GM12878 (cell line): ENCODE measurements around the gene EYA4. TPM values are rescaled to one million over a fixed set of nuclear protein-coding genes. Genes with fewer than 3 reads are reported as not detected.

ENCODE experiments used
- ATAC-seq: fragments of 200-7000 bp; cut with Tn5 transposase; 3 replicates; pipeline ENCODE4 v1.9.1; 2020; ENCODE audit warnings: mild to moderate bottlenecking, moderate library complexity
- BruUV-seq: library from RNA; stranded (reverse); fragments of 400-500 nt; replicated peaks from 2 replicates; lab custom pipeline; 2021; lab: Mats Ljungman, UMichigan
- CTCF ChIA-PET: fragments of 300-600 bp; sonication (Branson Sonifier 250); formaldehyde crosslinking; extraction: SDS; loops from one replicate; lab custom pipeline; 2021; ENCODE audit warnings: inconsistent platforms; lab: Yijun Ruan, JAX
- POLR2A ChIA-PET: fragments of 350-600 bp; formaldehyde crosslinking; extraction: SDS; loops from one replicate; lab custom pipeline; 2021; ENCODE audit warnings: inconsistent platforms; lab: Charles Lee
- RAD21 ChIA-PET: fragments of 300-600 bp; sonication (Branson Sonifier 250); formaldehyde crosslinking; loops from one replicate; lab custom pipeline; 2023; ENCODE audit warnings: antibody characterized with exemption; ENCODE audit not compliant: unreplicated experiment; lab: Charles Lee
- SMC1A ChIA-PET: fragments of 300-600 bp; sonication (Branson Sonifier 250); formaldehyde crosslinking; loops from one replicate; lab custom pipeline; 2023; ENCODE audit not compliant: unreplicated experiment, uncharacterized antibody; lab: Charles Lee
- DNase-seq: peaks from one replicate; pipeline ENCODE4 v3.0.0-alpha.2; 2011; ENCODE audit warnings: low read depth, low spot score
- FAIRE-seq: peaks from 3 replicates; lab custom pipeline; 2011; peaks lifted over from hg19 to GRCh38; lab: Jason Lieb, UNC
- H2AFZ ChIP-seq: 2 replicates; pipeline ENCODE4 v1.6.0; 2011; ENCODE audit warnings: low read depth, low read length, control low read depth; ENCODE audit not compliant: control insufficient read depth
- H3K27ac ChIP-seq: 2 replicates; pipeline ENCODE4 v1.5.1; 2011; ENCODE audit warnings: control low read depth; ENCODE audit not compliant: control insufficient read depth, insufficient read depth
- H3K27me3 ChIP-seq, 2 experiments: replicated peaks in 1 of 2; 2 replicates each; pipeline versions ENCODE4 v1.6.0 to v1.6.1; 2011; ENCODE audit warnings: low read length in 1 of 2; ENCODE audit not compliant: control insufficient read depth in 2 of 2, insufficient read depth in 2 of 2
- H3K36me3 ChIP-seq, 2 experiments: 2 replicates each; pipeline ENCODE4 v1.5.1; 2011; ENCODE audit warnings: low read length in 1 of 2; ENCODE audit not compliant: control insufficient read depth in 2 of 2, insufficient read depth in 2 of 2
- H3K4me1 ChIP-seq: 2 replicates; pipeline ENCODE4 v1.6.1; 2011; ENCODE audit warnings: mild to moderate bottlenecking, low read length, moderate library complexity, mixed read lengths; ENCODE audit not compliant: control insufficient read depth, insufficient read depth
- H3K4me2 ChIP-seq: 2 replicates; pipeline ENCODE4 v1.6.0; 2011; ENCODE audit warnings: control low read depth; ENCODE audit not compliant: control insufficient read depth, insufficient read depth
- H3K4me3 ChIP-seq: fragments of 200-600 bp; sonication (generic); 2 replicates; pipeline ENCODE4 v1.5.1; 2016
- H3K79me2 ChIP-seq: 2 replicates; pipeline ENCODE4 v1.6.0; 2011; ENCODE audit warnings: low read length; ENCODE audit not compliant: control insufficient read depth, insufficient read depth
- H3K9ac ChIP-seq: 2 replicates; pipeline ENCODE4 v1.8.0; 2011; ENCODE audit warnings: low read length, control low read depth, mixed read lengths; ENCODE audit not compliant: control insufficient read depth, insufficient read depth
- H3K9me3 ChIP-seq: replicated peaks from 3 replicates; pipeline ENCODE4 v1.5.1; 2011; ENCODE audit warnings: mild to moderate bottlenecking, low read length; ENCODE audit not compliant: control insufficient read depth, insufficient read depth
- H4K20me1 ChIP-seq: 2 replicates; pipeline ENCODE4 v1.6.0; 2011; ENCODE audit not compliant: control insufficient read depth, insufficient read depth
- CTCF ChIP-seq, 3 experiments: IDR thresholded peaks in 2 of 3; conservative IDR thresholded peaks in 1 of 3; 2 replicates each; pipeline ENCODE4 v1.5.1; 2011; ENCODE audit warnings: low read depth in 3 of 3, low read length in 3 of 3, mild to moderate bottlenecking in 3 of 3, control low read depth in 2 of 3, moderate library complexity in 2 of 3, inconsistent platforms in 1 of 3, mixed read lengths in 1 of 3; ENCODE audit not compliant: control insufficient read depth in 2 of 3, insufficient read depth in 1 of 3; ENCODE audit errors: extremely low read depth in 1 of 3
- HCFC1 ChIP-seq: fragments of 150-350 bp; IDR thresholded peaks from 2 replicates; pipeline ENCODE4 v1.6.1; 2014; ENCODE audit warnings: low read length
- IKZF1 ChIP-seq: fragments of 450-650 bp; conservative IDR thresholded peaks from 2 replicates; pipeline ENCODE4 v1.6.1; 2017; ENCODE audit warnings: antibody characterized with exemption, mild to moderate bottlenecking
- MTA3 ChIP-seq: IDR thresholded peaks from 2 replicates; pipeline ENCODE4 v1.6.1; 2012; ENCODE audit warnings: low read length, inconsistent platforms, borderline replicate concordance
- POLR2AphosphoS2 ChIP-seq: IDR thresholded peaks from 2 replicates; pipeline ENCODE4 v1.6.1; 2011; ENCODE audit warnings: low read depth, mild to moderate bottlenecking, low read length, improper control_type of control experiment, moderate library complexity
- SIN3A ChIP-seq: IDR thresholded peaks from 2 replicates; pipeline ENCODE4 v1.6.1; 2012; ENCODE audit warnings: low read depth, low read length, improper control_type of control experiment
- SMARCA5 ChIP-seq: fragments of 450-650 bp; IDR thresholded peaks from 2 replicates; pipeline ENCODE4 v1.6.1; 2017; ENCODE audit warnings: mild to moderate bottlenecking
- SP1 ChIP-seq: IDR thresholded peaks from one replicate; pipeline ENCODE4 v1.6.1; 2011; ENCODE audit warnings: low read depth, low read length
- WRNIP1 ChIP-seq: IDR thresholded peaks from 2 replicates; pipeline ENCODE4 v1.6.1; 2011; ENCODE audit warnings: low read depth, low read length, improper control_type of control experiment, borderline replicate concordance
- YBX1 ChIP-seq: fragments of 450-650 bp; IDR thresholded peaks from 2 replicates; pipeline ENCODE4 v1.6.1; 2016; ENCODE audit warnings: antibody characterized with exemption
- in situ Hi-C: fragments of 300-500 bp; cut with MboI; formaldehyde crosslinking; loops from 9 replicates; pipeline ENCODE4 v1.14.3; 2018; ENCODE audit warnings: mixed read lengths
- intact Hi-C: fragments of 100-400 bp; cut with micrococcal nuclease; formaldehyde crosslinking; loops from one replicate; pipeline ENCODE4 v1.14.2; 2022; ENCODE audit not compliant: unreplicated experiment
- polyA plus RNA-seq, 11 experiments: library from polyadenylated mRNA; depleted of rRNA in 4 of 11; unstranded in 6 of 11; stranded (reverse) in 5 of 11; fragments of >200 nt; fragmentation: Nextera tagmentation in 4 of 11; fragmentation: Illumina TruSeq in 1 of 11; extraction: Ambion mirVana in 4 of 11; extraction: Trizol in 1 of 11; gene quantifications; 1 replicate in 1 of 11; 2 replicates in 10 of 11; pipeline versions ENCODE4 v1.2.1 to v1.2.3, GENCODE V29; 2011 to 2016; ENCODE audit warnings: inconsistent platforms in 2 of 11, missing spikeins in 2 of 11, low read depth in 1 of 11
- total RNA-seq, 4 experiments: library from RNA; depleted of rRNA in 3 of 4; stranded (reverse); fragments of >200 nt in 3 of 4; fragmentation: Illumina TruSeq in 1 of 4; extraction: Trizol in 1 of 4; gene quantifications; 2 replicates each; pipeline versions ENCODE4 v1.2.1 to v1.2.3, GENCODE V29; 2013 to 2021

EYA4 gene
- total and polyA plus RNA-seq, 10 of the 15 experiments (the other 5 are each of a cell fraction or from before 2014, with no cell fraction given): 0.02 TPM; not detected in 9

GRCh38 chr6:133205304-133205703 is 35.9 kb upstream of the EYA4 start:
- intact Hi-C loops: no loop called here
- no TSS peak for BruUV-seq

More at GRCh38 chr6:133205304-133205703, 35.9 kb upstream of the EYA4 start:
- no peak for TF ChIP-seq HCFC1
- no peak for TF ChIP-seq SIN3A
- TF ChIP-seq CTCF (IDR thresholded peaks at IDR 0.05 in 2 of 3, conservative IDR thresholded peaks at IDR 0.05 in 1 of 3; ENCODE audit: control insufficient read depth in 2 of 3, extremely low read depth in 1 of 3, insufficient read depth in 1 of 3, low read depth in 3 of 3, low read length in 3 of 3): no peak
- TF ChIP-seq IKZF1: no peak
- no peak for TF ChIP-seq YBX1
- no peak for TF ChIP-seq SMARCA5
- no peak for TF ChIP-seq MTA3
- TF ChIP-seq SP1: no peak
- no peak for TF ChIP-seq WRNIP1
- no peak for TF ChIP-seq POLR2AphosphoS2
- H3K4me2 ChIP-seq: no peak overlapping the region
- ChIA-PET SMC1A (no interaction called here), RAD21 (no interaction called here), CTCF (no interaction called here), POLR2A (no interaction called here)
- no peak overlapping the region for H3K9ac ChIP-seq
- DNase-seq (no peak), FAIRE-seq (no peak), ATAC-seq (no peak)
- no peaks in the 10 kb centered on the region for H4K20me1 ChIP-seq
- H3K9me3 ChIP-seq: no peaks in the 10 kb centered on the region
- H3K4me3 ChIP-seq: no peak overlapping the region
- no peaks in the 10 kb centered on the region for H3K79me2 ChIP-seq
- no peak overlapping the region for H3K27ac ChIP-seq
- in situ Hi-C loops: no loop called here
- no peak overlapping the region for H2AFZ ChIP-seq
- H3K4me1 ChIP-seq: no peaks in the 10 kb centered on the region
- no peaks in the 10 kb centered on the region for H3K36me3 ChIP-seq
- no peaks in the 10 kb centered on the region for H3K27me3 ChIP-seq
